Right lobe of liver (tissue), 4 donors: Measurements from ENCODE around the gene RFC3.

Experiments
- CTCF ChIP-seq, 4 donors: fragments of 200-600 bp in 3 of 4; fragments of 450-650 bp in 1 of 4; IDR thresholded peaks; one replicate each; pipeline versions ENCODE4 v1.5.1 to v1.8.0; 2016 to 2022; ENCODE audit warnings: antibody characterized with exemption in 4 of 4, mild to moderate bottlenecking in 2 of 4
- POLR2A ChIP-seq: fragments of 450-650 bp; IDR thresholded peaks from one replicate; pipeline ENCODE4 v1.6.1; 2017; ENCODE audit warnings: antibody characterized with exemption, mild to moderate bottlenecking
- donor health status: DM: no; HTN: no; CAD: no.
- donor health status: DM: no; HTN: no; CAD: no.
- donor health status: DM: no; HTN: yes; CAD: no.

- TF ChIP-seq CTCF (IDR thresholded peaks at IDR 0.05) = no peak
- no peak for TF ChIP-seq POLR2A
Measured at GRCh38 chr13:33800646-33801186, 17.2 kb upstream of the RFC3 start.
